Activated T-cell treated with anti-CD3 and anti-CD28 coated beads, Interleukin-2, amount 50 U/mL, for 4 hours (primary cell): ENCODE data around the gene WIPF3. TPM values are rescaled to one million over a fixed set of nuclear protein-coding genes. Genes with fewer than 3 reads are reported as not detected.
"Not testable (repeated sequence)": the region's sequence is repeated elsewhere in the genome, so short reads cannot be mapped to it uniquely, and the experiment has no call there.

Source experiments
- ATAC-seq, 2 donors: fragments of 200-7000 bp; cut with Tn5 transposase; one replicate each; pipeline ENCODE4 v1.10.0; 2021
- DNase-seq: peaks from one replicate; pipeline ENCODE4 v3.0.0-alpha.2; 2020
- H3K27me3 Mint-ChIP-seq: one replicate; pipeline ENCODE4 v1.8.0; 2021; ENCODE audit warnings: low read depth, mixed read lengths
- H3K36me3 Mint-ChIP-seq: one replicate; pipeline ENCODE4 v1.8.0; 2022; ENCODE audit warnings: mixed read lengths; ENCODE audit not compliant: insufficient read depth
- H3K4me1 Mint-ChIP-seq: one replicate; pipeline ENCODE4 v1.8.0; 2021; ENCODE audit warnings: low read depth, mixed read lengths
- H3K4me3 Mint-ChIP-seq: one replicate; pipeline ENCODE4 v1.8.0; 2021; ENCODE audit warnings: mild to moderate bottlenecking, moderate library complexity, mixed read lengths
- H3K9me3 Mint-ChIP-seq: one replicate; pipeline ENCODE4 v1.8.0; 2021; ENCODE audit warnings: mixed read lengths
- total RNA-seq, 3 donors: library from RNA; stranded (reverse); gene quantifications; one replicate each; pipeline ENCODE4 v1.2.1, GENCODE V29; 2021

The WIPF3 gene
- total RNA-seq, 3 donors from 2014 or later: not detected

- Mint-ChIP-seq H3K4me3 (no peak overlapping the region), H3K27me3 (peaks cover 17% of the 10 kb centered on the region), H3K36me3 (no peaks in the 10 kb centered on the region), H3K9me3 (no peaks in the 10 kb centered on the region), H3K4me1 (peaks cover 4% of the 10 kb centered on the region)
- ATAC-seq: no peak
- no peak for DNase-seq
Measured at GRCh38 chr7:29885626-29886025, 79.3 kb downstream of the WIPF3 start.

- DNase-seq (no peak), ATAC-seq (no peak)
- H3K27me3 Mint-ChIP-seq: peaks cover 15% of the 10 kb centered on the region
- no peaks in the 10 kb centered on the region for H3K36me3 Mint-ChIP-seq
- no peak overlapping the region for H3K4me3 Mint-ChIP-seq
- peaks cover 4% of the 10 kb centered on the region for H3K4me1 Mint-ChIP-seq
- no peaks in the 10 kb centered on the region for H3K9me3 Mint-ChIP-seq
Measured at GRCh38 chr7:29886827-29887226, 80.5 kb downstream of the WIPF3 start.

GRCh38 chr7:29888006-29888405 lies 81.7 kb downstream of the WIPF3 start:
- no peak overlapping the region for H3K4me3 Mint-ChIP-seq
- DNase-seq (no peak), ATAC-seq (no peak)
- no peaks in the 10 kb centered on the region for H3K36me3 Mint-ChIP-seq
- no peaks in the 10 kb centered on the region for H3K9me3 Mint-ChIP-seq
- peaks cover 14% of the 10 kb centered on the region for H3K27me3 Mint-ChIP-seq
- peaks cover 4% of the 10 kb centered on the region for H3K4me1 Mint-ChIP-seq

- H3K27me3 Mint-ChIP-seq: peaks cover 10% of the 10 kb centered on the region
Measured at GRCh38 chr7:29889288-29889687, 83.0 kb downstream of the WIPF3 start.

DNA sequence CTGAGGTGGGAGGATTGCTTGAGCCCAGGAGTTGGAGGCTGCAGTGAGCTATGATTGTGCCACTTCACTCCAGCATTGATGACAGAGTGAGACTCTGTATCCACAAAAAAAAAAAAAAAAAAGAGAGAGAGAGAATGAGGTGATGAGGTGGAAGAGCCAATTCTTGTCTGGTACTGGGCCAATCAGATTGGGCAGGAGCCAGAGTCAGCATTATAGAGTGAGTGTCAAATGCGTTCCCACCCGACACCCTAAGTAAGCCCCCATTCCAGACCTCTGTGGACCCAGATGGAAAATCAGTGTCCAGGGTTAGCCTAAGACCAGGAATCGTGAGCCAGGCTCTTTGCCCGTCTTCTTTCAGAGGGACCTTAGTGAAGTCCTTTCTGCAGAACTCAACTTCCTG lies 83.9 kb downstream of the WIPF3 start:
- no peaks in the 10 kb centered on the region for H3K36me3 Mint-ChIP-seq
- H3K9me3 Mint-ChIP-seq: no peaks in the 10 kb centered on the region
- H3K27me3 Mint-ChIP-seq: peaks cover 1% of the 10 kb centered on the region
- H3K4me1 Mint-ChIP-seq: no peaks in the 10 kb centered on the region
- no peak for ATAC-seq
- no peak overlapping the region for H3K4me3 Mint-ChIP-seq
- no peak for DNase-seq

More at GRCh38 chr7:29889288-29889687, 83.0 kb downstream of the WIPF3 start:
- Mint-ChIP-seq H3K9me3 (no peaks in the 10 kb centered on the region), H3K36me3 (no peaks in the 10 kb centered on the region), H3K4me1 (no peaks in the 10 kb centered on the region), H3K4me3 (no peak overlapping the region)
- no peak for ATAC-seq
- DNase-seq: no peak

DNA sequence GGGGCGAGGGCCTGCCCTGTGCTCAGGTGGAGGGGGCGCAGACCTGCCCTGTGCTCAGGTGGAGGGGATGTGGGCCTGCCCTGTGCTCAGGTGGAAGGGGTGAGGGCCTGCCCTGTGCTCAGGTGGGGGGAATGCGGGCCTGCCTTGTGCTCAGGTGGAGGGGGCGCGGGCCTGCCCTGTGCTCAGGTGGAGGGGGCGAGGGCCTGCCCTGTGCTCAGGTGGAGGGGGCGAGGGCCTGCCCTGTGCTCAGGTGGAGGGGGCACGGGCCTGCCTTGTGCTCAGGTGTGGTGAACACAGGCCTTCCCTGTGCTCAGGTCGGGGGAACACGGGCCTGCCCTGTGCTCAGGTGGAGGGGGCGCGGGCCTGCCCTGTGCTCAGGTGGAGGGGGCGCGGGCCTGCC lies 84.5 kb downstream of the WIPF3 start:
- not testable (repeated sequence) for H3K4me1 Mint-ChIP-seq, ATAC-seq, H3K4me3 Mint-ChIP-seq, H3K27me3 Mint-ChIP-seq, H3K9me3 Mint-ChIP-seq, H3K36me3 Mint-ChIP-seq, DNase-seq

DNA sequence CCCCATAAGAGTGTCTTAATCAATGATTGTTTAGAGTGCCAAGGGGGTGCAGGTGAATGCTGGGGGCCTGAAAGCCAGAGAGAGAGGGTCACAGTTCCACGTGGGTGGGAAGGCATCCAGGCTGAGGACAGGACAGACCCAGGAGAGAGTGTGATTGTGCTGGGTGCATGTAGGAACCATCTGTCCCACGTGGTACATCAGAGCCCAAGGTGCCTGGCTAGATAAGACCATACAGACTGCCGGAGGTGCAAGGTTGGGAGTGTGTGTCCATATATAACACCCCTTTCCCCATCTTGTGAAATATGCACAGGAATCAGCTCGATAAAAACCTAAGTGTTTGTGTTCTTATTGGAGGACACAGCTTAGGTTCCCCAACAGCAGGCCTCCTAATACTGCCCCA lies 85.5 kb downstream of the WIPF3 start:
- peaks cover 5% of the 10 kb centered on the region for H3K27me3 Mint-ChIP-seq
- ATAC-seq: no peak

DNA sequence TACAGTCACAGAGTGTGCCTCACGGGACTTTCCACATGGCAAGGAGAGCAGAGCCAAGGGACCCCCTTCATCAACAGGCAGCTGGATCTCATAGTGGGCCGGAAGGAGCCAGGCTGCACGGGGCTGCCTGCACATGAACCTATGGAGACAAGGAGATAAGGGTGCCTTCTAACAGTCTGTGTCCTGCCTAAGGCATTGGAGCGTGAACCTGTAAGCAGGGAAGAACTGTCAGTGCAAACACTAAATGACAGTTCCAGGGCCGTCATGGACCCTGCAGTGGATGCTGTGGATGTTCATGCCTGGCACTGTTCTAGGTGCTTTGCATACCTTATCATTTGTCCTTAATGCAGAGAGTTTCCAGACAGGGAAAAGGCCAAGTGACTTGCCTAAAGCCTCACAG lies 85.9 kb downstream of the WIPF3 start:
- DNase-seq: no peak
- no peak for ATAC-seq
- no peaks in the 10 kb centered on the region for H3K36me3 Mint-ChIP-seq
- H3K4me1 Mint-ChIP-seq: no peaks in the 10 kb centered on the region
- H3K27me3 Mint-ChIP-seq: peaks cover 5% of the 10 kb centered on the region
- no peak overlapping the region for H3K4me3 Mint-ChIP-seq
- no peaks in the 10 kb centered on the region for H3K9me3 Mint-ChIP-seq

More for the DNA sequence above, 85.5 kb downstream of the WIPF3 start:
- Mint-ChIP-seq H3K9me3 (no peaks in the 10 kb centered on the region), H3K4me3 (no peak overlapping the region), H3K4me1 (no peaks in the 10 kb centered on the region), H3K36me3 (no peaks in the 10 kb centered on the region)
- DNase-seq: no peak

- Mint-ChIP-seq H3K36me3 (no peaks in the 10 kb centered on the region), H3K9me3 (peaks cover 8% of the 10 kb centered on the region), H3K4me1 (no peaks in the 10 kb centered on the region), H3K4me3 (no peak overlapping the region), H3K27me3 (peaks cover 9% of the 10 kb centered on the region)
- no peak for DNase-seq
- no peak for ATAC-seq
Measured at GRCh38 chr7:29893351-29893965, 87.2 kb downstream of the WIPF3 start.

DNA sequence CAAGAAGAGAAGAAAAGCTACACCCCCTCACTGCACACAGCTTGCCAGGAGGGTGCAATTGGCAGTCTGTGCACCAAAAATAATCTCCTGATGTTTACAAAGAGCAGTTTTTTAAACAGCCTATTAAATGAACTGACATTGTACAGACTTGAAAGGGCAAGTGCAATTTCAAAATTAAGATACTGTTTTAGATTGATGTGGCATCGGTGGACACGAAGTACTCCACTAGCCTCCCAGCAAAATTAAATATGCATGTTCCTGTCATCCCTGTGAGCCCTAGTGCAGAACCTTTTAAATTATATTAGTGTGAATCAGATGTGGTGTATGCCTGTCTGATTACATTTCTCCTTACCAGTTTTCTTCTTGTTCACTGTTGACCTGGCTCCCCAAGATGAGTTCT lies 87.9 kb downstream of the WIPF3 start:
- DNase-seq (no peak), ATAC-seq (no peak)
- Mint-ChIP-seq H3K27me3 (peaks cover 13% of the 10 kb centered on the region), H3K9me3 (peaks cover 8% of the 10 kb centered on the region), H3K36me3 (no peaks in the 10 kb centered on the region), H3K4me1 (no peaks in the 10 kb centered on the region), H3K4me3 (no peak overlapping the region)

GRCh38 chr7:29895559-29895958 lies 89.3 kb downstream of the WIPF3 start:
- Mint-ChIP-seq H3K4me3 (no peak overlapping the region), H3K9me3 (peaks cover 8% of the 10 kb centered on the region), H3K4me1 (no peaks in the 10 kb centered on the region), H3K36me3 (no peaks in the 10 kb centered on the region), H3K27me3 (peaks cover 12% of the 10 kb centered on the region)
- no peak for DNase-seq
- ATAC-seq: no peak

- ATAC-seq (no peak), DNase-seq (no peak)
- Mint-ChIP-seq H3K9me3 (peaks cover 8% of the 10 kb centered on the region), H3K4me1 (no peaks in the 10 kb centered on the region), H3K27me3 (peaks cover 16% of the 10 kb centered on the region), H3K4me3 (no peak overlapping the region), H3K36me3 (no peaks in the 10 kb centered on the region)
Measured at GRCh38 chr7:29896685-29897411, 90.5 kb downstream of the WIPF3 start.

DNA sequence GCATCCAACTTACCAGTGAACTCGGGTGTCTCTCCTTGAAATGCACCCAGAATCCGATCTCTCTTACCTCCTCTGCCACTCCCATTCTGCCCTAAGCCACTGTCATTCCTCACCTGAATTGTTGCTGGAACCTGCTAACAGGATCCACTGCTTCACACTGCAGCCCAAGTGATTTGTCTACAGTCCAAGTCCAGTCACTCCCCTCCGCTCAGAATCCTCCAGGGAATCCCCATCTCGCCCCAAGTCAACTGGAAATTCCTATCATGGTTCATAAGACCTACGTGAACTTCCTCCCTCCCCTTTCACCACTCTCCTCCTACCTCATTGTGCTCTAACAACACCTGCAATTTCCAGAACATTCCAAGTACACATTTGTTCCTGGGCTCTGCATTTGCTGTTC lies 92.0 kb downstream of the WIPF3 start:
- H3K9me3 Mint-ChIP-seq: peaks cover 8% of the 10 kb centered on the region
- ATAC-seq: no peak
- no peaks in the 10 kb centered on the region for H3K4me1 Mint-ChIP-seq
- no peak overlapping the region for H3K4me3 Mint-ChIP-seq
- DNase-seq: no peak
- peaks cover 17% of the 10 kb centered on the region for H3K27me3 Mint-ChIP-seq
- no peaks in the 10 kb centered on the region for H3K36me3 Mint-ChIP-seq

GRCh38 chr7:29900745-29901144 lies 94.4 kb downstream of the WIPF3 start:
- peaks cover 25% of the 10 kb centered on the region for H3K27me3 Mint-ChIP-seq
- ATAC-seq (no peak), DNase-seq (no peak)
- no peak overlapping the region for H3K4me3 Mint-ChIP-seq
- H3K9me3 Mint-ChIP-seq: peaks cover 17% of the 10 kb centered on the region
- H3K36me3 Mint-ChIP-seq: peaks cover 4% of the 10 kb centered on the region
- H3K4me1 Mint-ChIP-seq: no peaks in the 10 kb centered on the region
